Astrocyte of the spinal cord (primary cell): ENCODE results near the gene GRIK1.

ENCODE experiments used
- DNase-seq: peaks from one replicate; pipeline ENCODE4 v3.0.0; 2011; ENCODE audit warnings: low read depth, low spot score
- H3K4me3 ChIP-seq: 2 replicates; pipeline ENCODE4 v1.5.1; 2011; ENCODE audit warnings: low read depth, mild to moderate bottlenecking, low read length, moderate library complexity
- in situ Hi-C: cut with HindIII; loops from 2 replicates; pipeline ENCODE4 v1.10.0; 2017; ENCODE audit warnings: low sequenced_read_pairs
- TF ChIP-seq, protein P1 (sequence below): IDR thresholded peaks from 2 replicates; pipeline ENCODE4 v1.5.1; 2012; ENCODE audit warnings: low read depth, mild to moderate bottlenecking, low read length, inconsistent platforms

The GRIK1 gene

DNA sequence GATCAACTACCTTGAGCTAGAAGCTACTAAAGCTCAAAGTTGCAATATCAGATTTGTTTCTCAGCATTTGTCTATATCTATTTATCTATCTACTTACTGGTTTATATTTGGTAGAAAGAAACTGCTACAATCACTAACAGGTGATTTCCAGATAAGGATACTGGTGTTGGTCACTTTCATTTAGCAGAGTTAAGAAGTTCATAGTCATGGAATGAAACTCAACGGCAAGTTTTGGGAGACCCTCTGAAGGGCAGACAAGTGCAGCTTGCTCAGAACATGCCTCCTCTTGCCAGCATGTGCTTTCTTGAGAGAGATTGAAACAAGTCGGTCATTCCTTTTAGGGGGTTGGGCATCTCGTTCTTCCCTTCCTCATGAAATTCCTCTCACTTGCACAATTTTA, 296.5 kb downstream of the GRIK1 start:
- TF ChIP-seq, protein P1, sequence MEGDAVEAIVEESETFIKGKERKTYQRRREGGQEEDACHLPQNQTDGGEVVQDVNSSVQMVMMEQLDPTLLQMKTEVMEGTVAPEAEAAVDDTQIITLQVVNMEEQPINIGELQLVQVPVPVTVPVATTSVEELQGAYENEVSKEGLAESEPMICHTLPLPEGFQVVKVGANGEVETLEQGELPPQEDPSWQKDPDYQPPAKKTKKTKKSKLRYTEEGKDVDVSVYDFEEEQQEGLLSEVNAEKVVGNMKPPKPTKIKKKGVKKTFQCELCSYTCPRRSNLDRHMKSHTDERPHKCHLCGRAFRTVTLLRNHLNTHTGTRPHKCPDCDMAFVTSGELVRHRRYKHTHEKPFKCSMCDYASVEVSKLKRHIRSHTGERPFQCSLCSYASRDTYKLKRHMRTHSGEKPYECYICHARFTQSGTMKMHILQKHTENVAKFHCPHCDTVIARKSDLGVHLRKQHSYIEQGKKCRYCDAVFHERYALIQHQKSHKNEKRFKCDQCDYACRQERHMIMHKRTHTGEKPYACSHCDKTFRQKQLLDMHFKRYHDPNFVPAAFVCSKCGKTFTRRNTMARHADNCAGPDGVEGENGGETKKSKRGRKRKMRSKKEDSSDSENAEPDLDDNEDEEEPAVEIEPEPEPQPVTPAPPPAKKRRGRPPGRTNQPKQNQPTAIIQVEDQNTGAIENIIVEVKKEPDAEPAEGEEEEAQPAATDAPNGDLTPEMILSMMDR: no peak
- no peak overlapping the region for H3K4me3 ChIP-seq
- in situ Hi-C loops: no loop called here
- DNase-seq: no peak

DNA sequence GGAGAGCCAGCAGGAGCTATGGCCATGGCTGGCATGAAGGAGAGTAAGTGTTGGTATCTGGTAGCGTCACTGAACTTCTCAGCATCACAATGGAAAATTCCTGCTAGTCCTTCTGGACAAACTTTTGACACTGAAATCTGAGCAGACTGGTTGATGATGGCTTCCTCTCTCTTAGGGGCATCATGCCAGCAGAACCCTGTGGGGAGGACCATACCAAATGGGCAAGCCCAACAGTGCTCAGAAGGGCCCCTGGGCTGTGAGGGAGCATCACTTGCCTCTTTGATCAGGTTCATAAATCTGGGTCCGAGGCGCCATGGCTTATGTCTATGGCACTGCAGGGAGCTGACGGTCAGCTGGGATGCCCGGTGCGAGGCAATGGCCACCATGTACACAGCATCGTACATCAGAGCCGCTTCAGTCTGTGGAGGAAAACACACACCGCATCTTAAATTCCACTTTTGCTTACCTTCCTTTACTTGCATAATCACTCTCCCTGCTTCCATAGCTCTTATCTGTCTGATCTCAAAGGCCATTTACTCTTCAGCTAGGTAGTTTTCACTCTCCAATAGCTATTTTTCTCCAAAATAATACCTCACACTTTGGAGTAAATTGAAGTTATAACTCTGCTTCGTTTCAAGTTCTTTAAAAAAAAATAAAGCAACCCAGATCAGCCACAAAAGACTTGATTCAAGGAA, 297.1 kb downstream of the GRIK1 start:
- TF ChIP-seq, protein P1: no peak
- no peak overlapping the region for H3K4me3 ChIP-seq
- in situ Hi-C loops: no loop called here
- DNase-seq: no peak

DNA sequence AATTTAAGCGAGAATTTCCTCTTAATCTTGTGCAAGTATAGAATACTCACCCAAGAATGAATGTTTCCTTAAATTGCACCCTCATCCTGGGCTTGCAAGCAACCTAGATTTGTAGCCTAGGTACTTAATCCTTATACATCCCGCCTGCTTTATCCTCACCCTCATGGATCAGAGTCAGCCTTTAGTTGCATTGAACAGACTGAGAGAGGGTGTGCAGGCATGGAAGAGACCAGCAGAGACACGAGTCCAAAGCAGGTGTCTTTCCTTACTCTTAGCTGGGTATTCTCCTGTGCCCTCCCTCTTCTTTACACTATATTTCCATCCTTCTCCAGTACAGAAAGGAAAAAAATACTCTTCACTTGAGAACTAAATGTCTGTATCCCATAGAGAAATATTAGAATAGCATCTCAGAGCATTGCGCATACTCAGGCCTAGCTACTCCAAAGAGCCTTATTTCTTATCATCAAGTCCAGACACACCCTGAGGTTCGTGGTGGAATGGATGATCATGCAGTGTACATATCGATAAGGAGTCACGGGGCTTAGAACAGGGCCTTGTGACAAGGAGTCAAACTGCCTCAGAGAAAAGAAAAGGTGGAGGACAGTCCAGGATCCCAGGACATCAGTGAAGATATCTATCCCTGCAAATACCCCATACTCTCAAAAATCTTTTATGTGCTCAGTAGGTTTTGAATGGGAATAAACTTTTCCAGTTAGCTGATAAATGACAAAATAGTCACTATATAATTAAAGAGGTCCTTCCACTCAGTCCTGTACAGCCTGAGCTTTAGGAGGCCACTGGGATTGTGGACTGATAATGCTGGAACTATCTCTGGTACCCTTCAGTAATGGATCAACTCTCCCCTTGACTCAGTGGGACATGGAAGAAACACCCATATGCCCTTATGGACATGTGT, 297.9 kb downstream of the GRIK1 start:
- DNase-seq: no peak
- TF ChIP-seq, protein P1: no peak
- in situ Hi-C loops: no loop called here
- no peak overlapping the region for H3K4me3 ChIP-seq

DNA sequence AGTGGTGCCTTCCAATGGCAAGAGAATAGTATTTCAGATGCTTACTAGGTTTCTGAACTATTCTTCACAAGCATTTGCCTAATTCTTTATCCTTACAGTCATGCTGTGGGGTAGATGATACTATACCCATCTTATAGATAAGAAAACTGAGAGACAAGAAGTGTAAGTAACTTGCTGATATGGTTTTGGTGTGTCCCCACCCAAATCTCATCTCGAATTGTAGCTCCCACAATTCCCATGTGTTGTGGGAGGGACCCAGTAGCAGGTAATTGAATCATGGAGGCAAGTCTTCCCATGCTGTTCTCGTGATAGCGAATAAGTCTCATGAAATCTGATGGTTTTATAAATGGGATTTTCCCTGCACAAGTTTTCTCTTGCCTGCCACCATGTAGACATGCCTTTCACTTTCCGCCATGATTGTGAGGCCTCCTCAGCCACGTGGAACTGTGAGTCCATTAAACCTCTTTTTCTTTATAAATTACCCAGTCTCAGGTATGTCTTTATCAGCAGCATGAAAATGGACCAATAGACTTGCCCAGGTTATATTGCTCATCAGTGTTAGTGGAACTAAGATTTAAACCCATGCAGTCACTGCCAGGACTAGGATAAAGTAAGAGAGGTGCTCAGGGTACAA, 298.7 kb downstream of the GRIK1 start:
- TF ChIP-seq, protein P1: no peak
- no peak for DNase-seq
- no peak overlapping the region for H3K4me3 ChIP-seq
- in situ Hi-C loops: no loop called here

DNA sequence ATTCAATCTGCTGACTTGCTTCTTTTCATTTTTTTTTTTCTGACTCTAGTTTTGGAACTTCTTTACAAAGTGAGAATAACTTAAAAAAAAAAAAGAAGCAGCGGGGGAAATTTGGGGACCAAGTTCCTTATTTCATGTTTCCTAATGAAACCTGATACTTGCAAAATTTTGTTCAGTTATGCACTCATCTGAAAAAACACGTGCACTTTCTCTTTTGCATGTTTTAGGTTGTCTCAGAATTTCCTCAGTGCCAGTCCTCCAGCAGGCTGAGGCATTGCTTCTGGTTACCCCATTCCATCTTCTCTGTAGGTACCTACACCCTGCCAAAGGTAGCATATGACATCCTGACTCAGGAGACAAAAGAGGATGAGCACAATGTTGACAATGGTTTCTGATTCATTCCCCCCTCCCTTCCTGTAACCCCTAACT, 299.7 kb downstream of the GRIK1 start:
- no peak for DNase-seq
- TF ChIP-seq, protein P1: no peak
- no peak overlapping the region for H3K4me3 ChIP-seq
- in situ Hi-C loops: no loop called here

DNA sequence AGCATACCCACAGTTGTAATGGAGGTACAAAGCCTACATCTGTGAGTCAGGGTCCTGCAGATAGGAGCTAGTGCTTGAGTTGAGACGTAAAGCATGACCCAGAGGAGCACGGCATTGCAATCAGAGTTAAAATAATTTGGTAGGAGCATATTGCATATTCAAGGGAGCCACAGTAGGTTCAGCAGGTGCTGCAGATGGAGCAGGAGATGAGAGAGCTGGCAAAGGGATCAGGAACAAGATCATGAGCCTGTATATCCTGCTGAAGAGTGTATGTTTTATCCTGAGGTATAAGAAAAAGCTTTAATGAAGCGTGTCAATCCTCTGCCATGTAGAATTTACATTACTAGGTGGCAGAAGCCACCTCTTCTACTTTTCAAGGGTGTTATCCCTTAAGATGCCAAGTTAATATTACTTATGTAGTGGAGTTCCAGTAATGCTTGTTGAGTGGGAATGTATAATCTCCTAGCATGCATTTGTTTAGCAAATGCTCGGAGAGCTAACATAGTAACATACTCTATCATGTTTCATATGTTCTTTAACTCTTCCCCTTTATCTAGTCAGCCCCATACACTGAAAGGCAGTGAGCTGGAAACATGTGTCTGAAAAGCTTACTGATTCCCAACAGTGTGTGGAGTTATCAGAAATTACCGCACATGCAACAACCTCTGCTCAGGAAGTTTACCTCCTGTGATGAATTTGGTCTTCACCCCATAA, 300.3 kb downstream of the GRIK1 start:
- H3K4me3 ChIP-seq: no peak overlapping the region
- DNase-seq: no peak
- TF ChIP-seq, protein P1: no peak
- in situ Hi-C loops: no loop called here
